ENCODE data around the gene RAB8B. TPM values are rescaled to one million over a fixed set of nuclear protein-coding genes. Genes with fewer than 3 reads are reported as not detected.

Gene RAB8B
- total and polyA plus RNA-seq, 9 of the 15 experiments (the other 6 are each of a cell fraction or from before 2014, with no cell fraction given), result 7.8 to 32.1 (median 24.2) TPM

GRCh38 chr15:63226966-63227401 lies 37.6 kb downstream of the RAB8B start (continued):
- TF ChIP-seq ZNF395 (CRISPR knock-in tag; IDR thresholded peaks at IDR 0.05) (peak; percentile 99), ZNF77 (CRISPR knock-in tag; IDR thresholded peaks at IDR 0.05) (no peak), BMI1 (IDR thresholded peaks at IDR 0.05; ENCODE audit: low read length) (no peak), TAF9B (IDR thresholded peaks at IDR 0.05; ENCODE audit: partially characterized antibody) (no peak), SETDB1 (IDR thresholded peaks at IDR 0.05; ENCODE audit: low read length) (no peak), HDAC1 (IDR thresholded peaks at IDR 0.05) (no peak), FOSL1 (tag; conservative IDR thresholded peaks at IDR 0.05) (peak; percentile 67), KDM1A (IDR thresholded peaks at IDR 0.05) (no peak), HNRNPUL1 (IDR thresholded peaks at IDR 0.05; ENCODE audit: low read length) (no peak), FOXJ3 (CRISPR knock-in tag; IDR thresholded peaks at IDR 0.05) (no peak), SP1 (CRISPR knock-in tag; IDR thresholded peaks at IDR 0.05) (no peak), ATF4 (CRISPR knock-in tag; IDR thresholded peaks at IDR 0.05) (peak; percentile 89), RNF2 (IDR thresholded peaks at IDR 0.05) (no peak), ZNF780A (CRISPR knock-in tag; IDR thresholded peaks at IDR 0.05) (no peak), SMC3 (conservative IDR thresholded peaks at IDR 0.05; ENCODE audit: insufficient read depth, low read depth, low read length) (no peak), ZBTB17 (CRISPR knock-in tag; IDR thresholded peaks at IDR 0.05) (peak; percentile 95), RBM14 (IDR thresholded peaks at IDR 0.05; ENCODE audit: borderline replicate concordance, insufficient read depth, low read depth, low read length) (no peak), HMG20B (CRISPR knock-in tag; IDR thresholded peaks at IDR 0.05) (no peak), MTA2 (IDR thresholded peaks at IDR 0.05; ENCODE audit: low read depth) (no peak), HNRNPK (IDR thresholded peaks at IDR 0.05; ENCODE audit: low read depth, low read length, poor library complexity, severe bottlenecking) (no peak), ZNF79 (CRISPR knock-in tag; IDR thresholded peaks at IDR 0.05; ENCODE audit: low read depth) (peak; percentile 94), ZNF507 (tag; conservative IDR thresholded peaks at IDR 0.05) (peak; percentile 75), TCF3 (CRISPR knock-in tag; IDR thresholded peaks at IDR 0.05) (no peak), SP2 (IDR thresholded peaks at IDR 0.05; ENCODE audit: extremely low read depth, low read depth, low read length, poor library complexity, severe bottlenecking) (no peak), ELK1 (CRISPR knock-in tag; IDR thresholded peaks at IDR 0.05) (no peak), EHMT2 (IDR thresholded peaks at IDR 0.05) (peak; percentile 54; the same call in 1 of the 2 replicates), POLR3G (IDR thresholded peaks at IDR 0.05; ENCODE audit: extremely low read depth, insufficient read length, insufficient replicate concordance) (no peak), ETS2 (tag; IDR thresholded peaks at IDR 0.05; ENCODE audit: borderline replicate concordance, poor library complexity, severe bottlenecking) (peak; percentile 90), SREBF1 (IDR thresholded peaks at IDR 0.05; ENCODE audit: borderline replicate concordance, low read depth, low read length) (no peak)
